SK-N-SH (cell line): ENCODE results near the gene ZNF620. TPM values are rescaled to one million over a fixed set of nuclear protein-coding genes. Genes with fewer than 3 reads are reported as not detected.

Experiments
- CTCF ChIA-PET: fragments of 300-600, 350-600 bp; formaldehyde crosslinking; extraction: SDS; loops from one replicate; lab custom pipeline; 2021; lab: Yijun Ruan, JAX
- POLR2A ChIA-PET: fragments of 350-600 bp; sonication (Branson Sonifier 250); formaldehyde crosslinking; extraction: SDS; loops from one replicate; lab custom pipeline; 2020; ENCODE audit warnings: antibody characterized with exemption, inconsistent platforms; lab: Yijun Ruan, JAX
- DNase-seq: peaks from one replicate; pipeline ENCODE4 v3.0.0; 2012
- H2AFZ ChIP-seq: fragments of 200-600 bp; sonication (generic); 2 replicates; pipeline ENCODE4 v1.8.1; 2016; ENCODE audit warnings: antibody characterized with exemption, mild to moderate bottlenecking, low read depth
- H3F3A ChIP-seq: fragments of 200-600 bp; sonication (generic); replicated peaks from 2 replicates; pipeline ENCODE3; 2016; ENCODE audit warnings: antibody characterized with exemption, mild to moderate bottlenecking; ENCODE audit not compliant: insufficient read depth
- H3K27ac ChIP-seq, 2 experiments: fragments of 200-500 bp in 1 of 2; fragments of 200-600 bp in 1 of 2; sonication (Bioruptor generic) in 1 of 2; sonication (generic), shearing (Covaris generic) in 1 of 2; 2 replicates each; pipeline versions ENCODE4 v1.5.1 to v1.6.1; 2014 to 2016; ENCODE audit warnings: low read depth in 2 of 2, inconsistent platforms in 1 of 2, low read length in 1 of 2, mild to moderate bottlenecking in 1 of 2, mixed read lengths in 1 of 2
- H3K27me3 ChIP-seq: fragments of 200-600 bp; sonication (generic), shearing (Covaris generic); 2 replicates; pipeline ENCODE4 v1.6.1; 2016; ENCODE audit warnings: mixed run types; ENCODE audit not compliant: insufficient read depth
- H3K36me3 ChIP-seq, 2 experiments: fragments of 200-500 bp in 1 of 2; fragments of 200-600 bp in 1 of 2; sonication (Bioruptor generic) in 1 of 2; sonication (generic) in 1 of 2; replicated peaks in 1 of 2; 2 replicates each; pipeline versions ENCODE3 to v1.5.1; 2014 to 2016; ENCODE audit warnings: low read length in 1 of 2, mild to moderate bottlenecking in 1 of 2; ENCODE audit not compliant: insufficient read depth in 2 of 2, control insufficient read depth in 1 of 2
- H3K4me1 ChIP-seq, 2 experiments: fragments of 200-500 bp in 1 of 2; fragments of 200-600 bp in 1 of 2; sonication (Bioruptor generic) in 1 of 2; sonication (generic), shearing (Covaris generic) in 1 of 2; 2 replicates each; pipeline versions ENCODE4 v1.5.1 to v1.6.1; 2014 to 2016; ENCODE audit warnings: low read depth in 1 of 2, low read length in 1 of 2, mixed run types in 1 of 2; ENCODE audit not compliant: insufficient read depth in 2 of 2, control insufficient read depth in 1 of 2
- H3K4me2 ChIP-seq: fragments of 200-600 bp; sonication (generic), shearing (Covaris generic); 2 replicates; pipeline ENCODE4 v1.6.1; 2017; ENCODE audit warnings: mixed run types
- H3K4me3 ChIP-seq, 2 experiments: fragments of 200-500 bp in 1 of 2; fragments of 200-600 bp in 1 of 2; sonication (Bioruptor generic) in 1 of 2; sonication (generic), shearing (Covaris generic) in 1 of 2; 2 replicates each; pipeline versions ENCODE4 v1.5.1 to v1.8.1; 2014 to 2016; ENCODE audit warnings: low read depth in 2 of 2, inconsistent platforms in 1 of 2, low read length in 1 of 2, mild to moderate bottlenecking in 1 of 2, mixed read lengths in 1 of 2, moderate library complexity in 1 of 2
- H3K79me2 ChIP-seq: fragments of 200-600 bp; sonication (generic); 2 replicates; pipeline ENCODE4 v1.8.1; 2017; ENCODE audit warnings: mild to moderate bottlenecking; ENCODE audit not compliant: insufficient read depth
- H3K9ac ChIP-seq: fragments of 200-600 bp; sonication (generic); 2 replicates; pipeline ENCODE4 v1.6.1; 2017; ENCODE audit warnings: mixed run types
- H3K9me2 ChIP-seq: fragments of 200-600 bp; sonication (generic); 2 replicates; pipeline ENCODE4 v1.6.1; 2017; ENCODE audit warnings: mixed run types
- H3K9me3 ChIP-seq: fragments of 200-600 bp; sonication (generic); 2 replicates; pipeline ENCODE4 v1.6.1; 2017; ENCODE audit warnings: mixed run types, mild to moderate bottlenecking, moderate library complexity
- H4K20me1 ChIP-seq: fragments of 200-600 bp; sonication (generic); 2 replicates; pipeline ENCODE4 v1.6.1; 2017; ENCODE audit warnings: mild to moderate bottlenecking, mixed run types; ENCODE audit not compliant: insufficient read depth
- FOSL2 ChIP-seq: IDR thresholded peaks from 2 replicates; pipeline ENCODE4 v1.4.0; 2012; ENCODE audit warnings: low read depth, mild to moderate bottlenecking, moderate library complexity, borderline replicate concordance
- FOXM1 ChIP-seq: IDR thresholded peaks from 2 replicates; pipeline ENCODE4 v1.4.0; 2012; ENCODE audit warnings: low read depth, mild to moderate bottlenecking
- NFIC ChIP-seq: IDR thresholded peaks from 2 replicates; pipeline ENCODE4 v1.4.0; 2012; ENCODE audit warnings: borderline replicate concordance
- RXRA ChIP-seq: IDR thresholded peaks from 2 replicates; pipeline ENCODE4 v1.4.0; 2012; ENCODE audit warnings: low read depth, mild to moderate bottlenecking, borderline replicate concordance
- SIN3A ChIP-seq: IDR thresholded peaks from 2 replicates; pipeline ENCODE4 v1.6.1; 2012; ENCODE audit warnings: low read depth, mild to moderate bottlenecking, low read length, moderate library complexity, borderline replicate concordance
- SMC3 ChIP-seq: IDR thresholded peaks from 2 replicates; pipeline ENCODE4 v1.6.1; 2012; ENCODE audit warnings: low read depth, low read length, improper control_type of control experiment
- TAF1 ChIP-seq: IDR thresholded peaks from 2 replicates; pipeline ENCODE4 v1.6.1; 2012; ENCODE audit warnings: low read depth, mild to moderate bottlenecking, low read length, moderate library complexity, borderline replicate concordance
- TCF12 ChIP-seq: IDR thresholded peaks from 2 replicates; pipeline ENCODE4 v1.4.0; 2012
- YY1 ChIP-seq: IDR thresholded peaks from 2 replicates; pipeline ENCODE4 v1.4.0; 2012; ENCODE audit warnings: low read depth, mild to moderate bottlenecking
- WGBS: methylation state at CpG from one replicate; pipeline ENCODE4 v1.1.6; 2017; ENCODE audit warnings: low lambda C conversion rate; 5-methylcytosine and 5-hydroxymethylcytosine counted together
- polyA plus RNA-seq, 3 experiments: library from polyadenylated mRNA; depleted of rRNA; stranded (reverse); fragments of >200 nt; gene quantifications; 2 replicates each; pipeline ENCODE4 v1.2.3, GENCODE V29; 2012
- TF ChIP-seq, protein P1 (sequence below): IDR thresholded peaks from 2 replicates; pipeline ENCODE4 v1.6.1; 2012; ENCODE audit warnings: mild to moderate bottlenecking, low read depth, low read length, moderate library complexity

Gene ZNF620
- polyA plus RNA-seq, 1 of the 3 experiments (the other 2 are of a cell fraction): 2.0 TPM

- no peak for DNase-seq
- POLR2A ChIA-PET: no interaction called here
These were observed 26.4 kb downstream of the ZNF620 start for GRCh38 chr3:40532252-40532651.

GRCh38 chr3:40534283-40534682, 28.4 kb downstream of the ZNF620 start:
- Histone ChIP-seq H2AFZ (no peak overlapping the region), H3K79me2 (0 out of 2 replicates have a peak, but pooled peaks cover 5% of the 10 kb centered on the region), H3K4me1 (no peaks in the 10 kb centered on the region), H3K27ac (no peak overlapping the region), H3K27me3 (no peaks in the 10 kb centered on the region), H3K36me3 (peaks cover 52 to 89% of the 10 kb centered on the region in 2 experiments), H3K9me2 (no peaks in the 10 kb centered on the region), H3K9me3 (no peaks in the 10 kb centered on the region), H3F3A (no peaks in the 10 kb centered on the region), H4K20me1 (no peaks in the 10 kb centered on the region), H3K9ac (no peak overlapping the region), H3K4me3 (no peak overlapping the region), H3K4me2 (no peak overlapping the region)
- ChIA-PET CTCF (no interaction called here), POLR2A (no interaction called here)
- TF ChIP-seq YY1: no peak
- DNase-seq: no peak

More at GRCh38 chr3:40532252-40532651, 26.4 kb downstream of the ZNF620 start:
- Histone ChIP-seq H4K20me1 (no peaks in the 10 kb centered on the region), H3K9me2 (no peaks in the 10 kb centered on the region), H3K27ac (no peak overlapping the region), H3K79me2 (peaks cover 18% of the 10 kb centered on the region), H3K9ac (no peak overlapping the region), H3K36me3 (peaks cover 70 to 85% of the 10 kb centered on the region in 2 experiments), H3F3A (no peaks in the 10 kb centered on the region), H3K27me3 (no peaks in the 10 kb centered on the region), H3K4me3 (no peak overlapping the region), H3K4me2 (no peak overlapping the region), H2AFZ (no peak overlapping the region), H3K9me3 (no peaks in the 10 kb centered on the region), H3K4me1 (no peaks in the 10 kb centered on the region)
- no peak for TF ChIP-seq NFIC
- no peak for TF ChIP-seq TCF12
- TF ChIP-seq TAF1: no peak
- no peak for TF ChIP-seq SIN3A
- TF ChIP-seq, protein P1, sequence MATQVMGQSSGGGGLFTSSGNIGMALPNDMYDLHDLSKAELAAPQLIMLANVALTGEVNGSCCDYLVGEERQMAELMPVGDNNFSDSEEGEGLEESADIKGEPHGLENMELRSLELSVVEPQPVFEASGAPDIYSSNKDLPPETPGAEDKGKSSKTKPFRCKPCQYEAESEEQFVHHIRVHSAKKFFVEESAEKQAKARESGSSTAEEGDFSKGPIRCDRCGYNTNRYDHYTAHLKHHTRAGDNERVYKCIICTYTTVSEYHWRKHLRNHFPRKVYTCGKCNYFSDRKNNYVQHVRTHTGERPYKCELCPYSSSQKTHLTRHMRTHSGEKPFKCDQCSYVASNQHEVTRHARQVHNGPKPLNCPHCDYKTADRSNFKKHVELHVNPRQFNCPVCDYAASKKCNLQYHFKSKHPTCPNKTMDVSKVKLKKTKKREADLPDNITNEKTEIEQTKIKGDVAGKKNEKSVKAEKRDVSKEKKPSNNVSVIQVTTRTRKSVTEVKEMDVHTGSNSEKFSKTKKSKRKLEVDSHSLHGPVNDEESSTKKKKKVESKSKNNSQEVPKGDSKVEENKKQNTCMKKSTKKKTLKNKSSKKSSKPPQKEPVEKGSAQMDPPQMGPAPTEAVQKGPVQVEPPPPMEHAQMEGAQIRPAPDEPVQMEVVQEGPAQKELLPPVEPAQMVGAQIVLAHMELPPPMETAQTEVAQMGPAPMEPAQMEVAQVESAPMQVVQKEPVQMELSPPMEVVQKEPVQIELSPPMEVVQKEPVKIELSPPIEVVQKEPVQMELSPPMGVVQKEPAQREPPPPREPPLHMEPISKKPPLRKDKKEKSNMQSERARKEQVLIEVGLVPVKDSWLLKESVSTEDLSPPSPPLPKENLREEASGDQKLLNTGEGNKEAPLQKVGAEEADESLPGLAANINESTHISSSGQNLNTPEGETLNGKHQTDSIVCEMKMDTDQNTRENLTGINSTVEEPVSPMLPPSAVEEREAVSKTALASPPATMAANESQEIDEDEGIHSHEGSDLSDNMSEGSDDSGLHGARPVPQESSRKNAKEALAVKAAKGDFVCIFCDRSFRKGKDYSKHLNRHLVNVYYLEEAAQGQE: no peak
- TF ChIP-seq SMC3: no peak
- TF ChIP-seq RXRA: no peak
- TF ChIP-seq FOSL2: no peak
- no peak for TF ChIP-seq FOXM1
- CTCF ChIA-PET: interaction anchor here (1.4 to 1.8 kb wide), 2 partner anchors 27 to 341 kb away, joined by 3 read pairs; partner anchors contain the start of gene ZNF620
- 98% methylated on average over 5 of the region's 5 CpGs for WGBS
